ENCODE measurements around the gene SP140L. TPM values are rescaled to one million over a fixed set of nuclear protein-coding genes. Genes with fewer than 3 reads are reported as not detected.
"Not testable (repeated sequence)": the region's sequence is repeated elsewhere in the genome, so short reads cannot be mapped to it uniquely, and the experiment has no call there.

The SP140L gene
- total RNA-seq, 2 experiments from 2014 or later, result 36.3 to 38.8 TPM

GRCh38 chr2:230335864-230336506 is 9.0 kb downstream of the SP140L start:
- H3K9me3 Mint-ChIP-seq, result peaks cover 24% of the 10 kb centered on the region
- H3K27ac Mint-ChIP-seq, result peak overlapping the region; percentile 82
- H3K36me3 Mint-ChIP-seq, result peaks cover 62% of the 10 kb centered on the region
- peak overlapping the region; percentile 58 for H3K4me3 Mint-ChIP-seq
- H3K4me1 Mint-ChIP-seq, result peaks cover 45% of the 10 kb centered on the region
- no peak for DNase-seq
- no peaks in the 10 kb centered on the region for H3K27me3 Mint-ChIP-seq

GRCh38 chr2:230341936-230342528 is 15.0 kb downstream of the SP140L start:
- not testable (repeated sequence) for H3K27me3 Mint-ChIP-seq, H3K4me3 Mint-ChIP-seq, H3K27ac Mint-ChIP-seq

GRCh38 chr2:230343041-230343624 is 16.1 kb downstream of the SP140L start:
- not testable (repeated sequence) for DNase-seq, H3K27me3 Mint-ChIP-seq, H3K4me3 Mint-ChIP-seq
- Mint-ChIP-seq H3K9me3 (peaks cover 44% of the 10 kb centered on the region), H3K27ac (peak overlapping the region; percentile 14), H3K4me1 (peaks cover 37% of the 10 kb centered on the region), H3K36me3 (peaks cover 66% of the 10 kb centered on the region)

More at GRCh38 chr2:230341936-230342528, 15.0 kb downstream of the SP140L start:
- peaks cover 43% of the 10 kb centered on the region for H3K9me3 Mint-ChIP-seq
- DNase-seq, result not testable (repeated sequence)
- peaks cover 27% of the 10 kb centered on the region for H3K4me1 Mint-ChIP-seq
- H3K36me3 Mint-ChIP-seq, result peaks cover 62% of the 10 kb centered on the region

- Mint-ChIP-seq H3K36me3 (peaks cover 71% of the 10 kb centered on the region), H3K4me1 (peaks cover 43% of the 10 kb centered on the region), H3K9me3 (peaks cover 44% of the 10 kb centered on the region), H3K27ac (peak overlapping the region; percentile 36), H3K27me3 (no peaks in the 10 kb centered on the region), H3K4me3 (no peak overlapping the region)
- DNase-seq, result no peak
Measured at GRCh38 chr2:230343747-230344146, 16.8 kb downstream of the SP140L start.

- no peaks in the 10 kb centered on the region for H3K27me3 Mint-ChIP-seq
- H3K4me3 Mint-ChIP-seq, result no peak overlapping the region
- H3K27ac Mint-ChIP-seq, result peak overlapping the region; percentile 5
- no peak for DNase-seq
- peaks cover 44% of the 10 kb centered on the region for H3K9me3 Mint-ChIP-seq
- peaks cover 65% of the 10 kb centered on the region for H3K4me1 Mint-ChIP-seq
- H3K36me3 Mint-ChIP-seq, result peaks cover 82% of the 10 kb centered on the region
Measured at GRCh38 chr2:230346465-230346864, 19.5 kb downstream of the SP140L start.

GRCh38 chr2:230346921-230347533 is 20.0 kb downstream of the SP140L start:
- H3K4me3 Mint-ChIP-seq, result no peak overlapping the region
- H3K27me3 Mint-ChIP-seq, result no peaks in the 10 kb centered on the region
- peaks cover 65% of the 10 kb centered on the region for H3K4me1 Mint-ChIP-seq
- H3K27ac Mint-ChIP-seq, result peak overlapping the region; percentile 91
- DNase-seq, result no peak
- peaks cover 44% of the 10 kb centered on the region for H3K9me3 Mint-ChIP-seq
- H3K36me3 Mint-ChIP-seq, result peaks cover 84% of the 10 kb centered on the region

- DNase-seq, result peak; percentile 21
- H3K36me3 Mint-ChIP-seq, result peaks cover 81% of the 10 kb centered on the region
Measured at GRCh38 chr2:230347659-230348305, 20.8 kb downstream of the SP140L start.

GRCh38 chr2:230348787-230349186 is 21.8 kb downstream of the SP140L start:
- H3K27ac Mint-ChIP-seq, result peak overlapping the region; percentile 91
- peaks cover 71% of the 10 kb centered on the region for H3K36me3 Mint-ChIP-seq
- H3K4me1 Mint-ChIP-seq, result peaks cover 60% of the 10 kb centered on the region
- H3K9me3 Mint-ChIP-seq, result peaks cover 32% of the 10 kb centered on the region
- DNase-seq, result no peak
- H3K4me3 Mint-ChIP-seq, result peak overlapping the region; percentile 18
- H3K27me3 Mint-ChIP-seq, result no peaks in the 10 kb centered on the region

More at GRCh38 chr2:230347659-230348305, 20.8 kb downstream of the SP140L start:
- peaks cover 40% of the 10 kb centered on the region for H3K9me3 Mint-ChIP-seq
- no peaks in the 10 kb centered on the region for H3K27me3 Mint-ChIP-seq
- H3K4me3 Mint-ChIP-seq, result no peak overlapping the region
- peak overlapping the region; percentile 91 for H3K27ac Mint-ChIP-seq
- H3K4me1 Mint-ChIP-seq, result peaks cover 65% of the 10 kb centered on the region

- no peak for DNase-seq
- Mint-ChIP-seq H3K27ac (no peak overlapping the region), H3K9me3 (peaks cover 7% of the 10 kb centered on the region), H3K27me3 (no peaks in the 10 kb centered on the region), H3K4me3 (no peak overlapping the region), H3K4me1 (peaks cover 16% of the 10 kb centered on the region), H3K36me3 (peaks cover 53% of the 10 kb centered on the region)
Measured at GRCh38 chr2:230356084-230356483, 29.1 kb downstream of the SP140L start.

GRCh38 chr2:230358305-230358704 is 31.3 kb downstream of the SP140L start:
- peaks cover 61% of the 10 kb centered on the region for H3K36me3 Mint-ChIP-seq
- DNase-seq, result no peak
- peaks cover 12% of the 10 kb centered on the region for H3K9me3 Mint-ChIP-seq
- peaks cover 28% of the 10 kb centered on the region for H3K4me1 Mint-ChIP-seq
- H3K27ac Mint-ChIP-seq, result no peak overlapping the region
- H3K27me3 Mint-ChIP-seq, result no peaks in the 10 kb centered on the region
- H3K4me3 Mint-ChIP-seq, result no peak overlapping the region

- H3K9me3 Mint-ChIP-seq, result peaks cover 12% of the 10 kb centered on the region
- H3K4me1 Mint-ChIP-seq, result peaks cover 20% of the 10 kb centered on the region
- H3K36me3 Mint-ChIP-seq, result peaks cover 69% of the 10 kb centered on the region
- H3K27ac Mint-ChIP-seq, result no peak overlapping the region
- DNase-seq, result no peak
- no peaks in the 10 kb centered on the region for H3K27me3 Mint-ChIP-seq
- H3K4me3 Mint-ChIP-seq, result no peak overlapping the region
Measured at GRCh38 chr2:230360028-230360427, 33.0 kb downstream of the SP140L start.

- H3K27me3 Mint-ChIP-seq, result no peaks in the 10 kb centered on the region
- H3K36me3 Mint-ChIP-seq, result peaks cover 72% of the 10 kb centered on the region
- H3K9me3 Mint-ChIP-seq, result peaks cover 12% of the 10 kb centered on the region
- peak overlapping the region; percentile 59 for H3K27ac Mint-ChIP-seq
- H3K4me3 Mint-ChIP-seq, result no peak overlapping the region
- no peak for DNase-seq
- H3K4me1 Mint-ChIP-seq, result peaks cover 19% of the 10 kb centered on the region
Measured at GRCh38 chr2:230362030-230362691, 35.2 kb downstream of the SP140L start.

- H3K4me1 Mint-ChIP-seq, result peaks cover 4% of the 10 kb centered on the region
- peaks cover 54% of the 10 kb centered on the region for H3K36me3 Mint-ChIP-seq
- no peak for DNase-seq
- no peak overlapping the region for H3K27ac Mint-ChIP-seq
- no peak overlapping the region for H3K4me3 Mint-ChIP-seq
- no peaks in the 10 kb centered on the region for H3K27me3 Mint-ChIP-seq
- no peaks in the 10 kb centered on the region for H3K9me3 Mint-ChIP-seq
Measured at GRCh38 chr2:230382108-230382507, 55.1 kb downstream of the SP140L start.

GRCh38 chr2:230383453-230383852 is 56.5 kb downstream of the SP140L start:
- Mint-ChIP-seq H3K27ac (no peak overlapping the region), H3K4me3 (no peak overlapping the region), H3K9me3 (no peaks in the 10 kb centered on the region), H3K4me1 (peaks cover 2% of the 10 kb centered on the region), H3K27me3 (no peaks in the 10 kb centered on the region), H3K36me3 (peaks cover 51% of the 10 kb centered on the region)
- DNase-seq, result no peak
